Mesendoderm (in vitro differentiated cells): ENCODE data around the gene DDX54.

Source experiments
- DNase-seq: peaks from one replicate; pipeline ENCODE4 v3.0.0; 2013
- H2AK5ac ChIP-seq: 2 replicates; pipeline ENCODE4 v1.6.1; 2013; ENCODE audit warnings: low read length, inconsistent platforms
- H2BK120ac ChIP-seq: 2 replicates; pipeline ENCODE4 v1.6.1; 2013; ENCODE audit warnings: low read depth, mild to moderate bottlenecking, low read length, moderate library complexity, mixed read lengths
- H2BK15ac ChIP-seq: replicated peaks from 2 replicates; pipeline ENCODE4 v1.6.1; 2013; ENCODE audit warnings: low read depth, mild to moderate bottlenecking, moderate library complexity
- H2BK5ac ChIP-seq: 2 replicates; pipeline ENCODE4 v1.6.1; 2013; ENCODE audit warnings: low read length, inconsistent platforms
- H3K18ac ChIP-seq: 2 replicates; pipeline ENCODE4 v1.6.1; 2013; ENCODE audit warnings: mild to moderate bottlenecking, low read length, mixed read lengths
- H3K23ac ChIP-seq: one replicate; pipeline ENCODE4 v1.6.1; 2013; ENCODE audit warnings: low read length
- H3K27ac ChIP-seq: 2 replicates; pipeline ENCODE4 v1.5.1; 2013; ENCODE audit warnings: low read depth, mild to moderate bottlenecking, inconsistent platforms, low read length, moderate library complexity
- H3K27me3 ChIP-seq: 2 replicates; pipeline ENCODE4 v1.6.1; 2013; ENCODE audit warnings: low read length, control low read depth, mild to moderate bottlenecking, inconsistent platforms; ENCODE audit not compliant: insufficient read depth, poor library complexity
- H3K36me3 ChIP-seq: 2 replicates; pipeline ENCODE4 v1.6.1; 2013; ENCODE audit warnings: low read length, inconsistent platforms; ENCODE audit not compliant: control insufficient read depth, insufficient read depth
- H3K4ac ChIP-seq: one replicate; pipeline ENCODE4 v1.6.1; 2013; ENCODE audit warnings: low read depth, mild to moderate bottlenecking, low read length, moderate library complexity
- H3K4me1 ChIP-seq: 2 replicates; pipeline ENCODE4 v1.6.1; 2013; ENCODE audit warnings: low read depth, low read length, inconsistent platforms; ENCODE audit not compliant: control insufficient read depth
- H3K4me2 ChIP-seq: 2 replicates; pipeline ENCODE4 v1.6.1; 2013; ENCODE audit warnings: low read length
- H3K4me3 ChIP-seq: 2 replicates; pipeline ENCODE4 v1.5.1; 2013; ENCODE audit warnings: mild to moderate bottlenecking, low read length
- H3K56ac ChIP-seq: one replicate; pipeline ENCODE4 v1.6.1; 2013; ENCODE audit warnings: low read length
- H3K79me1 ChIP-seq: 2 replicates; pipeline ENCODE4 v1.6.1; 2013; ENCODE audit warnings: low read length, inconsistent platforms
- H3K79me2 ChIP-seq: 2 replicates; pipeline ENCODE4 v1.6.1; 2013; ENCODE audit warnings: mild to moderate bottlenecking, low read length; ENCODE audit not compliant: control insufficient read depth, insufficient read depth
- H3K9ac ChIP-seq: 2 replicates; pipeline ENCODE4 v1.6.1; 2013; ENCODE audit warnings: low read length, inconsistent platforms
- H4K5ac ChIP-seq: one replicate; pipeline ENCODE4 v1.6.1; 2013; ENCODE audit warnings: low read length
- H4K8ac ChIP-seq: one replicate; pipeline ENCODE4 v1.6.1; 2013; ENCODE audit warnings: low read depth, mild to moderate bottlenecking, control low read depth, low read length, moderate library complexity
- WGBS: extraction: QIAGEN DNeasy Blood & Tissue Kit; methylation state at CpG from one replicate; pipeline ENCODE4 v1.1.7; 2013; ENCODE audit warnings: low lambda C conversion rate, missing lambda C conversion rate; ENCODE audit not compliant: insufficient coverage; ENCODE audit errors: extremely low coverage; 5-methylcytosine and 5-hydroxymethylcytosine counted together

The DDX54 gene

DNA sequence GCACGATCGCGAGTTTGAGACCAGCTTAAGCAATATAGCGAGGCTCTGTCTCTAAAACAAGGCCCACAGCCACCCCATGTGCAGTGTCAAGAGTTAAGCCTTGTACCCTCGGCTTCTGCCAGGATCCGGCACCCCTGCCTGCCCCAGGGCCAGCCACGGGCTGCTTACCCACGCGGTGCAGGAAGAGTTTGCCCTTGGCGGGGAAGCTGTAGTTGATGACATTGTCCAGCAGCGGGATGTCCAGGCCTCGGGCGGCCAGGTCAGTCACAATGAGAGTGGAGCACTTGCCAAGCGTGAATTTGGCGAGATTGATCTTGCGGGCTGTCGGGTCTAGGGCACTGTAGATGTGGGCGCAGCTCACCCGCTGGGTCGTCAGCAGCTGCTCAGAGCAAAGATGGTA lies 13.1 kb downstream of the DDX54 start:
- no peak overlapping the region for H3K4me3 ChIP-seq
- H3K4ac ChIP-seq, result no peak overlapping the region
- H4K8ac ChIP-seq, result no peak overlapping the region
- H2BK15ac ChIP-seq, result no peak overlapping the region
- no peak overlapping the region for H3K4me2 ChIP-seq
- no peak for DNase-seq
- no peak overlapping the region for H2BK120ac ChIP-seq
- H2BK5ac ChIP-seq, result no peak overlapping the region
- H4K5ac ChIP-seq, result no peak overlapping the region
- no peak overlapping the region for H3K56ac ChIP-seq
- H3K36me3 ChIP-seq, result peaks cover 24% of the 10 kb centered on the region
- H3K27me3 ChIP-seq, result no peaks in the 10 kb centered on the region
- H3K79me2 ChIP-seq, result no peaks in the 10 kb centered on the region
- no peak overlapping the region for H3K18ac ChIP-seq
- H2AK5ac ChIP-seq, result no peak overlapping the region
- no peaks in the 10 kb centered on the region for H3K4me1 ChIP-seq
- no CpG with 5 or more reads among the region's 20 CpGs for WGBS
- no peak overlapping the region for H3K23ac ChIP-seq
- H3K9ac ChIP-seq, result no peak overlapping the region
- no peak overlapping the region for H3K27ac ChIP-seq
- H3K79me1 ChIP-seq, result no peaks in the 10 kb centered on the region

GRCh38 chr12:113171543-113171942 lies 13.7 kb downstream of the DDX54 start:
- Histone ChIP-seq H3K23ac (no peak overlapping the region), H3K36me3 (peaks cover 21% of the 10 kb centered on the region), H2BK5ac (no peak overlapping the region), H3K27ac (no peak overlapping the region), H3K79me2 (no peaks in the 10 kb centered on the region), H3K4me3 (no peak overlapping the region), H3K56ac (no peak overlapping the region), H2BK15ac (no peak overlapping the region), H3K9ac (no peak overlapping the region), H4K8ac (no peak overlapping the region), H3K4me2 (no peak overlapping the region), H3K4ac (no peak overlapping the region), H4K5ac (no peak overlapping the region), H3K79me1 (no peaks in the 10 kb centered on the region), H2AK5ac (no peak overlapping the region), H3K4me1 (no peaks in the 10 kb centered on the region), H3K27me3 (no peaks in the 10 kb centered on the region), H2BK120ac (no peak overlapping the region), H3K18ac (no peak overlapping the region)
- WGBS, result no CpG with 5 or more reads among the region's 9 CpGs
- no peak for DNase-seq

DNA sequence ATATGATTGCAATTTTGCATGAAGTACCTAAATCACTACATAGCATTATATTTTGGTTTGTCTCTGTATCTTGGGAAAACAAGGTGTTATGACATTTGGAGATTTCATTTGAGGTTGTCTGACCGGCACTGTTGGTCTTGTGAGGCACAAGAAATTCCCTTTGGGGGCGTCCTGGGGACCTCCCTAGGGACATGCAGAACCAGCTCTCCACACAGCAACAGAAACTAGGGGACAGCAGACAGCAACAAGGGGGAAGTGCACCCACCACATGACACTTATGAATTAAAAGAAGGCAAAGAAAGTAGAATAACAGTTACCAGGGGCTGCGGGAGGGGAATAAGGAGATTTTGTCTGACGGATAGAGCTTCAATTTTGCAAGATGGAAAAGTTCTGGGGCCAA lies 14.4 kb downstream of the DDX54 start:
- H2AK5ac ChIP-seq, result no peak overlapping the region
- no peak overlapping the region for H3K56ac ChIP-seq
- H3K18ac ChIP-seq, result no peak overlapping the region
- H2BK5ac ChIP-seq, result no peak overlapping the region
- H3K4ac ChIP-seq, result no peak overlapping the region
- no CpG with 5 or more reads among the region's 4 CpGs for WGBS
- no peaks in the 10 kb centered on the region for H3K27me3 ChIP-seq
- H3K4me2 ChIP-seq, result no peak overlapping the region
- H2BK120ac ChIP-seq, result no peak overlapping the region
- no peak overlapping the region for H4K8ac ChIP-seq
- no peak overlapping the region for H2BK15ac ChIP-seq
- H3K9ac ChIP-seq, result no peak overlapping the region
- H3K36me3 ChIP-seq, result peaks cover 20% of the 10 kb centered on the region
- H3K23ac ChIP-seq, result no peak overlapping the region
- no peak overlapping the region for H3K4me3 ChIP-seq
- H3K27ac ChIP-seq, result no peak overlapping the region
- no peak for DNase-seq
- H3K79me1 ChIP-seq, result no peaks in the 10 kb centered on the region
- H4K5ac ChIP-seq, result no peak overlapping the region
- no peaks in the 10 kb centered on the region for H3K79me2 ChIP-seq
- H3K4me1 ChIP-seq, result no peaks in the 10 kb centered on the region

GRCh38 chr12:113170457-113170856 lies 14.8 kb downstream of the DDX54 start:
- Histone ChIP-seq H3K4me2 (no peak overlapping the region), H4K5ac (no peak overlapping the region), H3K23ac (no peak overlapping the region), H3K27ac (no peak overlapping the region), H2AK5ac (no peak overlapping the region), H2BK15ac (no peak overlapping the region), H3K79me1 (no peaks in the 10 kb centered on the region), H3K4me1 (no peaks in the 10 kb centered on the region), H3K4ac (no peak overlapping the region), H4K8ac (no peak overlapping the region), H3K56ac (no peak overlapping the region), H3K36me3 (peaks cover 20% of the 10 kb centered on the region), H3K27me3 (no peaks in the 10 kb centered on the region), H2BK5ac (no peak overlapping the region), H3K9ac (no peak overlapping the region), H3K4me3 (no peak overlapping the region), H3K18ac (no peak overlapping the region), H3K79me2 (no peaks in the 10 kb centered on the region), H2BK120ac (no peak overlapping the region)
- no CpG with 5 or more reads among the region's 5 CpGs for WGBS
- no peak for DNase-seq

DNA sequence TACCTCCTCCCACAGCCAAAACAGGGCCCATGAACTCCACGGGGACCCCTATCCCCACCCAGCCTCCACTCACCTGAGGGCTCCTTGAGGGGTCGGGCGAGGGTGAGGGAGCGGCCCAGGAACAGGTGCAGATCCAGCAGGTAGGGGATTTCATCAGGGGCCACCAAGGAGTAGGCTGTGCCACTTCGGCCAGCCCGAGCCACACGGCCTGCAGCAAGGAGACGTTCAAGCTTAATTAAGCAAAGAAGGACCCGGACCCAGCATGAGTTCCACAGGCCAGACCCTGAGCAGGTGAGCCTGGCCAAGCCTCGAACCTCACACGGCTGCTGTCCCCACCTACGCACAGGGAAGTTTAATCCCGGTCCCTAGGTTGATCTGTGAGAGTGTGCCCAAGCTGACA lies 15.6 kb downstream of the DDX54 start:
- no peak overlapping the region for H3K4ac ChIP-seq
- no peak overlapping the region for H2AK5ac ChIP-seq
- H4K8ac ChIP-seq, result no peak overlapping the region
- H4K5ac ChIP-seq, result no peak overlapping the region
- no peak overlapping the region for H3K4me3 ChIP-seq
- no peak for DNase-seq
- no peak overlapping the region for H3K56ac ChIP-seq
- peaks cover 22% of the 10 kb centered on the region for H3K36me3 ChIP-seq
- H3K79me1 ChIP-seq, result no peaks in the 10 kb centered on the region
- H2BK5ac ChIP-seq, result no peak overlapping the region
- H3K79me2 ChIP-seq, result no peaks in the 10 kb centered on the region
- no peak overlapping the region for H3K4me2 ChIP-seq
- H3K27me3 ChIP-seq, result no peaks in the 10 kb centered on the region
- no peak overlapping the region for H3K27ac ChIP-seq
- no peak overlapping the region for H3K9ac ChIP-seq
- no peak overlapping the region for H2BK15ac ChIP-seq
- no CpG with 5 or more reads among the region's 13 CpGs for WGBS
- no peak overlapping the region for H2BK120ac ChIP-seq
- no peak overlapping the region for H3K23ac ChIP-seq
- H3K4me1 ChIP-seq, result no peaks in the 10 kb centered on the region
- no peak overlapping the region for H3K18ac ChIP-seq

DNA sequence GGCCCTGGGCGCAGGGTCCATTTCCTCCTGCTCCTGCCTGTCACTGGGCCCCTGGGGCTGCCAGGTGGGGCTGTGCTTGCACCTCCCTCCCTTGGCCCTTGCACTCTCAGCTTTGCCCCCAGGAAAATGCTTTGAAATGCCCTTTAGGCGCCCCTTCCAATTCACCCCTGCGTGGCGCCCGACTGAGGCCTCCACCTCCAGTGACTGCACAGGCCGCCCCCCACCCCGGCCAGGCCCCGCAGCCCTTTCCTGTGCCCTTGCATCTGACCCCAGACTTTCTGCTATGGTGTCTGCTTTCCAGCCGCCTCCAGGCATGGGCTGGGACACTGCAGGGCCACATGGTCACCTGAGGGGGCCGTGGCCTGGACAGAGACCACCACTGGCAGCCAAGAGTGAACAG lies 17.4 kb downstream of the DDX54 start:
- H3K36me3 ChIP-seq, result peaks cover 13% of the 10 kb centered on the region
- H3K4me1 ChIP-seq, result no peaks in the 10 kb centered on the region
- DNase-seq, result no peak
- H4K5ac ChIP-seq, result no peak overlapping the region
- H3K4ac ChIP-seq, result no peak overlapping the region
- no peak overlapping the region for H2BK5ac ChIP-seq
- no peak overlapping the region for H3K4me2 ChIP-seq
- H3K23ac ChIP-seq, result no peak overlapping the region
- no peak overlapping the region for H2BK15ac ChIP-seq
- H3K27me3 ChIP-seq, result no peaks in the 10 kb centered on the region
- WGBS, result no CpG with 5 or more reads among the region's 10 CpGs
- H3K79me1 ChIP-seq, result no peaks in the 10 kb centered on the region
- no peak overlapping the region for H3K18ac ChIP-seq
- no peak overlapping the region for H3K9ac ChIP-seq
- H3K56ac ChIP-seq, result no peak overlapping the region
- H3K79me2 ChIP-seq, result no peaks in the 10 kb centered on the region
- no peak overlapping the region for H2BK120ac ChIP-seq
- H3K4me3 ChIP-seq, result no peak overlapping the region
- H3K27ac ChIP-seq, result no peak overlapping the region
- no peak overlapping the region for H4K8ac ChIP-seq
- no peak overlapping the region for H2AK5ac ChIP-seq
